IMR-90 (cell line): Measurements from ENCODE around the gene PYGM. TPM values are rescaled to one million over a fixed set of nuclear protein-coding genes. Genes with fewer than 3 reads are reported as not detected.

Experiments used
- polyA plus RNA-seq, 3 experiments: library from polyadenylated mRNA; depleted of rRNA; stranded (reverse); fragments of >200 nt; gene quantifications; 2 replicates each; pipeline ENCODE4 v1.2.3, GENCODE V29; 2012; ENCODE audit warnings: low replicate concordance in 1 of 3
- total RNA-seq: library from RNA; depleted of rRNA; stranded (reverse); fragments of >200 nt; gene quantifications from 2 replicates; pipeline ENCODE4 v1.2.3, GENCODE V29; 2012; rRNA removed

Gene PYGM
- total and polyA plus RNA-seq, 2 of the 4 experiments (the other 2 are of a cell fraction): 0.18 to 0.21 TPM

Other genes with a start within 250 kb of the PYGM start
- gene SLC22A11, start 204.0 kb downstream of the PYGM start, total RNA-seq: not detected in 2 replicates
- gene SLC22A11, start 204.0 kb downstream of the PYGM start, polyA plus RNA-seq (2012; rRNA removed): not detected in 2 replicates
- gene SLC22A12, start 168.8 kb downstream of the PYGM start, total RNA-seq: not detected in 2 replicates
- gene SLC22A12, start 168.8 kb downstream of the PYGM start, polyA plus RNA-seq (2012; rRNA removed): not detected in 2 replicates
- 0.18 and 0.28 TPM in 2 replicates for gene NRXN2, start 36.8 kb downstream of the PYGM start, total RNA-seq
- gene NRXN2, start 36.8 kb downstream of the PYGM start, polyA plus RNA-seq (2012; rRNA removed): 0.13 and 0.22 TPM in 2 replicates
- gene RASGRP2, start 15.8 kb downstream of the PYGM start, total RNA-seq: not detected in 2 replicates
- gene RASGRP2, start 15.8 kb downstream of the PYGM start, polyA plus RNA-seq (2012; rRNA removed): 0.82 and 1.2 TPM in 2 replicates
- 56.8 and 76.1 TPM in 2 replicates for gene SF1, start 18.6 kb upstream of the PYGM start, total RNA-seq
- gene SF1, start 18.6 kb upstream of the PYGM start, polyA plus RNA-seq (2012; rRNA removed): 75.0 and 88.0 TPM in 2 replicates
- 9.2 and 11.7 TPM in 2 replicates for gene MAP4K2, start 43.2 kb upstream of the PYGM start, total RNA-seq
- gene MAP4K2, start 43.2 kb upstream of the PYGM start, polyA plus RNA-seq (2012; rRNA removed): 16.6 and 22.2 TPM in 2 replicates
- 8.8 and 9.4 TPM in 2 replicates for gene MEN1, start 50.6 kb upstream of the PYGM start, total RNA-seq
- 35.7 and 44.7 TPM in 2 replicates for gene MEN1, start 50.6 kb upstream of the PYGM start, polyA plus RNA-seq (2012; rRNA removed)
- under 0.01 TPM in 2 replicates for gene CDC42BPG, start 84.7 kb upstream of the PYGM start, total RNA-seq
- gene CDC42BPG, start 84.7 kb upstream of the PYGM start, polyA plus RNA-seq (2012; rRNA removed): 0.10 and 0.12 TPM in 2 replicates
- 107 and 125 TPM in 2 replicates for gene EHD1, start 118.6 kb upstream of the PYGM start, total RNA-seq
- gene EHD1, start 118.6 kb upstream of the PYGM start, polyA plus RNA-seq (2012; rRNA removed): 209 and 216 TPM in 2 replicates
- 3.2 and 3.6 TPM in 2 replicates for gene ATG2A, start 157.2 kb upstream of the PYGM start, total RNA-seq
- gene ATG2A, start 157.2 kb upstream of the PYGM start, polyA plus RNA-seq (2012; rRNA removed): 10.5 and 12.7 TPM in 2 replicates
- gene PPP2R5B, start 164.7 kb upstream of the PYGM start, total RNA-seq: 6.4 and 6.5 TPM in 2 replicates
- 23.5 and 23.6 TPM in 2 replicates for gene PPP2R5B, start 164.7 kb upstream of the PYGM start, polyA plus RNA-seq (2012; rRNA removed)
- not detected in 2 replicates for gene GPHA2, start 175.9 kb upstream of the PYGM start, total RNA-seq
- gene GPHA2, start 175.9 kb upstream of the PYGM start, polyA plus RNA-seq (2012; rRNA removed): not detected in 2 replicates
- not detected in 2 replicates for gene MAJIN, start 212.1 kb upstream of the PYGM start, total RNA-seq
- gene MAJIN, start 212.1 kb upstream of the PYGM start, polyA plus RNA-seq (2012; rRNA removed): not detected in 2 replicates
- 0.36 and 0.56 TPM in 2 replicates for gene BATF2, start 237.0 kb upstream of the PYGM start, total RNA-seq
- 1.2 and 1.6 TPM in 2 replicates for gene BATF2, start 237.0 kb upstream of the PYGM start, polyA plus RNA-seq (2012; rRNA removed)